ENCODE measurements around the gene COX8A.

COX8A gene

DNA sequence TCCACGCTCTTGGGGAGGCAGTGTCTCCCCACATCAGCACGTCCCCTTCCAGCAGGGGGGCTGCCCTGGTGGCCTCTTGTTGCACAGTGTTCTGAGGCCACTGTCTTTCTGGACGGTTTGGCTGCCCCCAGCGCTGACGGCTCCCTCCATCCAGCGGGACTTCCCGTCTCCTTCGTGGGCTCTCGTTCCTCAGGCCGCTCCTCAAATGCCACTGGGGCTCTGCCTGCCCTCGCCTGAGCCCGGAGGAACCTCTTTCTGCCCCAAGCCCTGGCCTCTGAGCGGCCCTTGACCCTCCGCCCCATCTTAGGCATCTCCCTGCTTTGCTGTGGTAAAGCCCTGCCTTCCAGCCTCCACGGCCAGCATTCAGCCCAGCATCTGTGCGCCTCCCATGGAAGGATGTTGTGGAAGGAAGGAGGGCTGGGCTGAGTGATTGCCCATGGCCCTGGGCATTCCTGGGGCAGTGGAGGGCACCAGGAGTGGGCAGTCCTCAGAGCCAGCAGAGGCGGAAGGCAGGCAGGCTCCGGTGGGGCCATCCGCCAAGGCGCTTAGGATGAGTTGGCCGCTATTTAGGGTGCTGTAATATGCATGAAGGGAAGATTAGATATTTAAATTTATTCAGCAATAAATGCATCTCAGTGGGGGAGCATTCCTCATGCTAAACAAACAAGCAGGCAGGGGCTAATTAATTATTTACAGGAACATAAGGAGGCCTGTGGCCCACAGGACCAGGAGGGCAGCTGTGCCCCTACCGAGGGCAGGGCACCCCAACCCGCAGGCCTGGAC lies 29.6 kb downstream of the COX8A start:
- DNase-seq, result no peak

DNA sequence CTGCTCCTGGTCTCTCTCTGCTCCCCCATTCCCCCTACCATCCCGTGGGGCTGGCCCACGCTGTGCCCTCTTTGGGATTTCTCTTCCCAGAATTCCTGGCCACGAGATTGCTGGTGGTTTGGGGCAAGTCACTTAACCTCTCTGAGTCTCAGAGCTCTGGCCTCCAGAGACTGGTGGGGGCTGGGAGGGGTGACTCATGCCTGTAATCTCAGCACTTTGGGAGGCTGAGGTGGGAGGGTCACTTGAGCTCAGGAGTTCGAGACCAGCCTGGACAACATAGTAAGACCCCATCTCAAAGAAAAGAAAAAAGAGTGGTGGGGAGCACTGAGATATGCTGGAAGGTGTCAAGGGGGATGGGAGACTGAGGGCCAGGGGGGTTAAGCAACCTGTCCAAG lies 30.2 kb downstream of the COX8A start:
- DNase-seq, result no peak

DNA sequence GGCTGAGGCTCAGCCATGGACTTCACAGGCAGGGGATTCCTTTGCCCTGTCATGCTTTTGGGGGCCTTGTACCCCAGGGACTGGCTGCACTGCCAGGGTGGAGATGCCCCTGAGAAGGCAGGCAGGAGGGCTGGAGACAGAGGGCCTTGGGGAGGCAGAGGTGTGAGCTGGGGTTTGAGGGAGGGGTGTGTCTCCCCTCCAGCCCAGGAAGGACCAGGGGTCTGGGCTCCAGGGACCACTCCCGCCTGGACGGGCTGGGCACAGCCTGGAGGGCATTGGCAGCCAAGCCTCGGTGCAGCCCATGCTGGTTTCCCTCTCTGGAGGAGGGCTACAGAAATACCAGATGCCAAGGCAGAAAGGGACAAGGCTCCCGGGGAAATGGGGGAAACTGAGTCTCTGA lies 31.3 kb downstream of the COX8A start:
- DNase-seq, result no peak

DNA sequence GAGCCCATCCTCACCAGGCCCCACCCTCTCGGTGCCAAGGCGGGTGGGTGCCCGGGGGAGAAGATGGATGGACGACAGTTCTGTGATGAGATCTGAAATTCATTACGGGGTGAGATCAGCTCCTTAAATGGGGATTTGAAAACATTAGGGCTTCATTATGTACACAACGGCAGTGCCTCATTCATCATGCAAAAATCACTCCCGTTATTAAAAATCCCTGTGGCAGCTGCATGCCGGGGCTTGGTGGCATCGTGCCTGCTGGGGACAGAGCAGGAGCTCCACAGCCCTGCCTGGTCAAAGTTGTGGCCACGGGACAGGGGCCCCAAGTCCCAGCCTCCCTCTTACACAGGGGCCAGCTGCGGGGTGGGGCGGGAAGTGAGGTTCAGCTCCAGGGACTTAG lies 32.0 kb downstream of the COX8A start:
- no peak for DNase-seq

DNA sequence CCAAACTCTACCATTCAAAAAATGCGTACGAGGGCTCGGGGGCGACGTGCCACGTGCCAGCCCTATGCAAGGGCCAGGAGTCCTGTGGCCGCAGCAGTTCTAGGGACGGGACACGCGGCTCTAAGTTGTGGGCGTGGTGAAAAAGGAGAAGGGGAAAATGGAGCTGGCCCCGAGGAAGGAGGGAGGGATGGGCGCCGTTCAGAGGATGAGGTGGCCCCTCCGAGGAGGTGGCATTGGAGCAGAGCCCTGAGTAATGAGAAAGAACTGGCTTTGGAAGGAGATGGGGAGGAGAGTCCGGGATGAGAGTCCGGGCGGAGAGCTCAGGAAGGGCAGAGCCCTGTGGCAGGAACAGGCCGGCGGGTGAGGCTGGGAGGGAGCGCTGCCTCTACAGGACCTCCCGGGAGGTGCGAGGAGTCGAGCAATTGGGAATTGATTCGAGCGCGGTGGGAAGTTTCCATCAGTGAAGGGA lies 32.8 kb downstream of the COX8A start:
- no peak for DNase-seq

DNA sequence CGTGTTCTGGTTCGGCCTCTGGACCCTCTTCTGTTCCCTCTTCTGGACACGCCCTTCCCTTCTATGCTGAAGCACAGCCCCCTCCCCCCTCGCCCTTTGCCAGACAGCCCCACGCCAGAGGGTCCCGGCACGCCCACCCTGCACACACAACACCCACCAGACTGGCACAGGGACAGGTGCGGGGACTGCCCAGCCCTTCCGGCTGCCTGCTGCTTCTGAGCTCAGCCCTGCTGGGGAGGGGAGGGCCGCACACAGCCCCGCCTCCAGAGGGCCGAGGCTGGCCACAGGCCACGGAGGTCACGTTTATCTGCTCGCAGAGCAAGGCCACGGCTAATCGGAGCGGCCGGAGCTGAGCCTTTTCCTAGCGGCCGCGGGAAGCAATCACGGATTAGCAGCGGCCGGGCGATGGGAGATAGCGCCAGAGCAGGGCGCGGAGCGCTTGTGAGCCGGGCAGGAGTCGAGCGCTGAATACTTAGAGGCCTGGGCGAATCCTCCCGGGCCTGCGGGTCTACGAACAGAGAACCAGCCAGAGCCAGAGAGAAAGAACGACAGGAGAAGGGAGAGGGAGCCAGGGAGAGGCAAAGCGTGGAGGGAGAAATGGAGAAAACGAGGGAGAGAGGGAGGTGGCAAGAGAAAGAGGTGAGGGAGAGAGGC lies 33.3 kb downstream of the COX8A start:
- DNase-seq, result no peak

DNA sequence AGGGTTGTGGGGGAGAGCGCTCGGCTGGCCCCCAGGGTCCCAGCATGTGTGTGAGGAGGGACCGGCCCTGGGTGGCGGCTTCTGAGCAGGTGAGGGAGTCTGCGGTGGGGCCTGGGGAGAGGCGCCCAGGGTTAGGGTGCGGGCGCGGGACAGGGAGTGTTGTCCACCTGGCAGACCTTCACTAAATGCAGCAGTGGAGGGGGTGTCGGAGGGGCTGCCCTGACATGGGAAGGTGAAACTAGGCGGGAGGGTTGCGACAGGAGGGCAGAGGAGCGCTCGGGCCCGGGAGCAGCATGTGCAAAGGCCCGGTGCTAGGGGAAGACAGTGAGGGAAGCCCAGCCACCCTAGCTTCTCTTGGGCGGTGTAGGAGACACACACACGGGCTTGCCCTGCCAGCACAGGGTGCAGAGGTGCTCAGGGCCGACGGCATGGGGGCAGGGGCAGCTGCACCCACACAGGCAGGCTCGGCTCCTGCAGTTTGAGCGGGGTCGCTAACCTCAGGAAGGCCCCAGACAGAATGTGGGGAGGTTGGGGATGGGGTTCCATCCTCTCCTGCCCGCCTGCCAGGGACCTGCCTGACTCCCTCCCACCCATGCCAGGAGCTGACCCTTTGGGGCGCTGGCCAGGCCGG lies 34.0 kb downstream of the COX8A start:
- no peak for DNase-seq

DNA sequence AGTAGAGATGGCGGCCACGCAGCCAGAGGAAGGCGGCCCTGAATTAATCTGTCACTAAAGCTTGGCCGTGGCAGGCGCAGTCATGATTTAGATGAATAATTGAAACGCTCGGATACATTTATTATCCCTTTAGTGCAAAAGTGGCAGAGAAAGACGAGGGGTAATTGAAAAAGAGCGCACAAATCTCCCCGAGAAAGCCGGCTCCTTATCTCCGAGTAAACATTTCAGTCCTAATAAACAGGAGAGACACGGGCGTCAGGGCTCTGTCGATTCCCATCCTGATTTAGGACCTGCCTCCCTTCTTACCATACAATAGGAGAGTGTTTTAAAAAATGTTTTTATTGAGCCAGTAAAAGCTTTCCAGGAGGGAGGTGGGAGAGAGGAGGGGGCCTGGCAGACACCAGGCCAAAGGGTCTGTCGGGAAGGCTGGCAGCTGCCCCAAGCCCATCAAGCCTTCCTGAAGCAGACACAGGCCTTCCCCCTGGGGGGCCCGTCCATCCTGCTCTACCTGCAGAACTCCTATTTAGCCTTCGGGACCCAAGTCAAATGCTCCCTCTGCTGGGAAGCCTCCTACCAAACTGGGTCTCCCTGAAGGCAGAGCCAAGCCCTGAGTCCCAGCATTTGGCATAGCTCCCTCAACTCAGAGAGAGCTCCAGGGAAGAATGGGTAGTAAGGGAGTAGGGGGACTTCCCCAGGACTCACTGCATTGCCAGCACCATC lies 34.7 kb downstream of the COX8A start:
- DNase-seq, result no peak

DNA sequence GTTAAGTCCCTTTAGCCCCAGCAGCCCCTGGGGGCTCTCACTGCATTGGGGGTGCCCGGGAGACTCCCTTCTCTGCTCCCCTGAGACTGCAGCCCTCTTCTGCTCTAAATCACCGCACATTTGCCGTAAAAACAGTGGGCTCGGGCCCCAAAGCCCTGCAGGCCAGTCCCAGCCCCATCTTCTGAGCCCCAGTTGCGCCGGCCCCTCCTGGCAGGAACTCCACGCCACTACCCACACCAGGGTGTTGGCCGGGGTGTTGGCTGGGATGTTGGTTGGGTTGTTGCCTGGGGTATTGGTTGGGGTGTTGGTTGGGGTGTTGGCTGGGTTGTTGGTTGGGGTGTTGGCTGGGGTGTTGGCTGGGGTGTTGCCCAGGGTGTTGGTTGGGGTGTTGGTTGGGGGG lies 35.3 kb downstream of the COX8A start:
- no peak for DNase-seq

DNA sequence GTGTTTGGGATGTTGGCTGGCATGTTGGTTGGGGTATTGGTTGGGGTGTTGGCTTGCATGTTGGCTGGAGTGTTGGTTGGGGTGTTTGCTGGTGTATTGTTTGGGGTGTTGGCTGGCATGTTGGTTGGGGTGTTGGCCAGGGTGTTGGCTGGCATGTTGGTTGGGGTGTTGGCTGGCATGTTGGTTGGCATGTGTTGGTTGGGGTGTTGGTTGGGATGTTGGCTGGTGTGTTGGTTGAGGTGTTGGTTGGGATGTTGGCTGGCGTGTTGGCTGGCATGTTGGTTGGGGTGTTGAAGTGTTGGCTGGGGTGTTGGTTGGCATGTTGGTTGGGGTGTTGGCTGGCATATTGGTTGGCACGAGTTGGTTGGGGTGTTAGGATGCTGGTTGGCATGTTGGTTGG lies 36.4 kb downstream of the COX8A start:
- no peak for DNase-seq

DNA sequence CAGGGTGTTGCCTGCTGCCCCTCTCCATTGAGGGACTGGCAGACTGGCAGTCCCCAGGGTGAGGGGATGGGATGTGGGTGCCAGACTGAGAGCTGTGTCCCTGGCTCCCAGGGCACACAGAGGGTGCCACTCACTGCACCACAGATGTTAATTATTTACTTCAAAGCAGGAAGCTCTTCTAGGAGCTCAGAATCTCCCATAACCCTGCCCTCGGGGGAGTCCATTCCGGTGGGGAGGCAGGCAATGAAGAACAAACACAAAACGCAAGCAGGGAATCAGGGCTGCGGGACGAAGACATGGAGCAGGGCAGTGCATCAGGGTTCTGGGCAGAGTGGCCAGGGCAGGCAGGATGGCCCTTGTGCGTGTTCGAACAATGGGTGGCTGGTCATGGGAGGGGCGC lies 37.0 kb downstream of the COX8A start:
- DNase-seq, result no peak

DNA sequence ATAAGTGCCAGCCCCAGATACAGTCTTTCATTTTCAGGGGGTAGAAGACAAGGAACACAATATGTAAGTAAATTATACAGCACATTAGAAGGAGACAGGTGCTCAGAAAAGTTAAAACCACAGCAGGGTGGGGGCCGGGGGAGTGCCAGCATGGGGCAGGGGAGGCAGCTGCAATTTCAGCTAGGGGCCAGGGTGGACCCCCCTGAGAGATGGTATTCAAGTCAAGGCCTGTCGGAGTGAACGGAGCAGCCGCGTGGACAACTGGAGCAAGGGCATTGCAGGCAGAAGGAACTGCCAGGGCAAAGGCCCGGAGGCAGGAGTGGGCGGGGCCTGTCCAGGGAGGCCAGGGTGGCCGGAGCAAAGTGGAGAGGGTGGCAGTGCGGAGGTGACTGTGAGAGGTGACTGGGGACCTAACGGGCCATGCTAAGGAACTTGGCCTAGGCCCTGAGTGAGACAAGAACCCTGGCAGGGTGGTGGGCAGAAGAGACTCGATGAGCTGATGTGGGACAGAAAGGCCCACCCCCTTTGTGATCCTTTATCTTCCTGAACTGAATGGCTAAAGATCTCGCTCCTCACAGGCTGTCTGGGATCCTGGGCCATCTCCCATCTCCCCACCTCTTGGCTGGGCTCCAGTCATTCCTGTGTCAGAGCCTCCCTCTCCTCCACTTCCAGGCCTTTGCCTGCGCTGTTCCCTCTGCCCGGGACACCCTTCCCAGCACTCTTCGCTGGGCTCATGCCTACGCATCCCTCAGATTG lies 38.9 kb downstream of the COX8A start:
- DNase-seq, result no peak

DNA sequence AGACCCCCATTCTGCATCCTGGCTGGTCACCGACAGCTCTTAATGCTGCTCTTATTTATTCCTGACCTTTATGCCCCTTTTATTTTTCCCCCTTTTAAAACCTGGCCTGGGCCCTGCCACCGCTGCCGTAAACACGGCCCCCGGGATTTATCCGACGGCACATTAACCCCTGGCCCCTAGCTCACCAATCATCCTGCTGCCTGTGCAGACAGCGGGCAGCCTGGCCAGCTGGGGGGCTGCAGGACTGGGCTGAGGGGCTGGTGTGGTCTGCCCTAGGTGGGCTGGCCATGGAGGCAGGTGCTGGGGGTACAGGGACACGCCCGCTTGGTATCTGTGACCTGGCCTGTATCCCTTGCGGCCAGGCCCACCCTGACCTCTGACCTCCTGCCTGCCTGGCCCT lies 39.9 kb downstream of the COX8A start:
- DNase-seq, result no peak

DNA sequence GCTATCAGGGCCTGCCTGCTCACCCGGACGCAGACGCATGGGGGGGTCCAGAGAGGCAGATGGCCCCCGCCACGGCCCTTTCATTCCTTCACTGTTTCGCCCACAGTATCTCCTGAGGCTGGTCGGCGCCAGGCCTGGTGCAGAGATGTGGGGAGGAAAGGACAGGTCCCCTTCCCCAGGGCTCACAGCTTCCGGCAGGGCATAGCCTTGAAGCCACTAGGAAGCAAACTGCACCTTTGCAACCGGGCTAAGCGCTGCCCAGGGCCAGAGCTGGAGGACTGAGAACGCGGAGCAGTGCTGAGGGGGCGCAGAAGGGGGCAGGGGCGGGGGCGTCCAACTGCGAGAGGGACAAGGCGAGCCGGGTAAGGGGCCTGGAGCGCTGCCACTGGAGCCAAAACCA lies 41.1 kb downstream of the COX8A start:
- DNase-seq, result no peak

DNA sequence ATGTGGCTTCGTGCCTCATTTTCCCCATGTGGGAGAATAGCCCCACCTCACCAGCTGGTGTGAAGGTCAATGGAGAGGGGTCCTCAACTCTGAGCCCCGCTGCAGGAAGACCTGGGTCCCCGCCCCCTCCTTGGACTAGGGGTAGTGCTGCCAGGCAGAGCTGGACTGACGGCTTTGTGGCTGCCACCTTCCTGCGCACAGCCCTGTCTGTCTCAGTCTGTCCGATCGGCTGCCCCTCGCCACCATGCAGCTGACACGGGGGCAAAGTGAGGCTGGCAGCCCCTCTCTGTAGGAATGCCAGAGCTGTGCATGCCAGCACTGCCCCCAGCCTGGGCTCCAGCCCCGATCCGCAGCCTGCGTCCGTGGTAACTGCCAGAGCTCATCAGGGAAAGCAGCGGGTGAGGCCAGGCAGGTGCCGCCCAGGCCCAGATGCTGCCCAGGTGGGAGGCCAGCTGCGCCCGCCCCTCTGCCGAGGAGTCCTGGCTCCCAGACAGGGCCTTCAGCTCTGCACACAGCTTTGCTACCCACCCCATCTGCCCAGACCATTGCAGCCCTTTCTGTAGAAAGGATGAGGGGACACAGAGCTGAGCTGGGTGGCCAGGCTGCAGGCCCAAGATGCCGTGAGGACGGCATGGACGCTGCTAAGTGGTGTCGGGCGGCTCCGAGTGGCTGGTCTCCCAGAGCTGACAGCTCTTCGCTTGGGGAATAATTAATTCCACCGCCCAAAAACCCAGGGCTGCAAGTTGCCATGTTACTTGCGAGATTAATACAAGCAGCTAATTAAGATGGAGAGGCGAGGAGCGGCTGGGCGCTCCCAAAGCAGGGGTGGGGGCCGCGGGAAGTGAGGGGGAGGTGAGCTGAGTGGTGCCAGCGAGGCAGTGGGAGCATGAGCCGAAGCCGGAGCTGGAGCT lies 41.8 kb downstream of the COX8A start:
- DNase-seq, result no peak

DNA sequence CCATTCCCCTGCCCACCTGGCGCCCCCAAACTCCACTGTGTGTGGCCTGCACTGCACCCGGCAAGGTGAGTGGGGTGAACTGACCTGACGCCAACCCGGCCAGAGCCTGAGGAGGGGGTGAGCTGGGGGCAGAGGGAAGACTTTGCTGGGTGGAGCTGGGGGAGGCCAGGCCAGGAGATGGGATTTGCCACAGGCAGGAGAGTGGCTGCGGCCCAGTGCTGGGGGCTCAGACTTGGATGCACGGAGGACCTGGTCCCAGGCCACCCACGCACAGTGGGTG lies 43.5 kb downstream of the COX8A start:
- DNase-seq, result no peak

DNA sequence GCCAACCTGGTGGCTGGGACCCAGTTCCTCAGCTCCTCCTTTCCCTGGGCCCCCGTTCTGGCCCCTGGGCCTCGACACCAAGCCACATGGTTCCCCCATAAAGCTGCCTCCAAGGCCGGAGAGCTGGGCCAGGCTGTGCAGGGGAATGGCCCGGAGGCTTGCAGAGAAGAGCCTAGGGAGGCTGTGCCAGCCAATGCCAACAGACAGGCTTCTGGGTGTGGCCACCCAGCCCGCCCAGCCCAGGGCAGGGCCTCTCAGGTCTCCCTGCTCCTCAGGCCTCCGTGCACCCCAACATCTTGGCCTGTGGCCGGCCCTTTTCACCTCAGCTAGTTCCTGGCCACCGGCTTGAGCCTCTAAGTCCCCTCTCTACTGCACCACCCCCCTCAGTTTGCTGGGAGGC lies 43.9 kb downstream of the COX8A start:
- no peak for DNase-seq

DNA sequence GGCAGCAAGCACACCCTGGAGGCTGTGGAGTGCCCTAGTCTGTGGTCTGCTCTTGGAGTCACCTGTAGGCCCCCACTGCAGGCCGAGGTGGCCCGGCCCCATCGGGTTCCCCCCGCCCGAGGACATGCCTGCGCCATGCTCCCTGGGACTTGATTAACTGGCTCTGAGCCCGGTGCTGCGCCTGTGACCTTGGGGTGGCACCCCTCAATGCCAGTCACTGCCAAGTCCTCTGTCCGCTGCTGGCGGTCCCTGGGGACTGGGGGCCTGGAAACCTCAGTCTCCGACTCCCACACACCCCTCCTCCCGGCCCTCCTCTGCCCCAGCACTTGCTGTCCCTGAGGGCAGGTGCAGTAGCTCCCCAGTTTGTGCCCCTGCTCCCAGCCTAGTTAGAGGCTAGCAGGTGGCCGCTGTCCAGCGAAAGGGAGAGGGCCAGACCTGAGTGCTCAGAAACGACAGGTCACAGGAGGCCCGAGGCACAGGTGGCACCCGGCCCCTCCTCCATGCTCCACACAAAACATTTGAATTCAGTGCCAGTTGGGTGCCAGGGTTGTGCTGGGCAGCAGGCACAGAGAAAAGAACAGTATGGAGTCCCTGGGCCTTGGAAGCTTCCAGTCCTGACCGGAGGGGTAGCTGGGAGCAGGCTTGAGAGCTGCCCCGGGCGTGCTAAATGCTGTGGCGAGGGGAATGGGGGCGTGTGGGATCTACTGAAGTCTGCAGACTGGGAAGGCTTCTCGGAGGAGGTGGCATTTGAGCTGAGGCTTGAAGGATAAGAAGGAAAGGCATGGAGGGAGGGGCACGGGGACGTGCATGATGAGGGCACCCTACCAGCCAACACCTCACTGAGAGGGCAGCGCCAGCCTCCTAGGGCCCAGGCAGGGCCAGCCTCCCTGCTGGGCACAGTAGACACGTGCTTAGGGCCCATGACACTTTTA lies 45.0 kb downstream of the COX8A start:
- no peak for DNase-seq

DNA sequence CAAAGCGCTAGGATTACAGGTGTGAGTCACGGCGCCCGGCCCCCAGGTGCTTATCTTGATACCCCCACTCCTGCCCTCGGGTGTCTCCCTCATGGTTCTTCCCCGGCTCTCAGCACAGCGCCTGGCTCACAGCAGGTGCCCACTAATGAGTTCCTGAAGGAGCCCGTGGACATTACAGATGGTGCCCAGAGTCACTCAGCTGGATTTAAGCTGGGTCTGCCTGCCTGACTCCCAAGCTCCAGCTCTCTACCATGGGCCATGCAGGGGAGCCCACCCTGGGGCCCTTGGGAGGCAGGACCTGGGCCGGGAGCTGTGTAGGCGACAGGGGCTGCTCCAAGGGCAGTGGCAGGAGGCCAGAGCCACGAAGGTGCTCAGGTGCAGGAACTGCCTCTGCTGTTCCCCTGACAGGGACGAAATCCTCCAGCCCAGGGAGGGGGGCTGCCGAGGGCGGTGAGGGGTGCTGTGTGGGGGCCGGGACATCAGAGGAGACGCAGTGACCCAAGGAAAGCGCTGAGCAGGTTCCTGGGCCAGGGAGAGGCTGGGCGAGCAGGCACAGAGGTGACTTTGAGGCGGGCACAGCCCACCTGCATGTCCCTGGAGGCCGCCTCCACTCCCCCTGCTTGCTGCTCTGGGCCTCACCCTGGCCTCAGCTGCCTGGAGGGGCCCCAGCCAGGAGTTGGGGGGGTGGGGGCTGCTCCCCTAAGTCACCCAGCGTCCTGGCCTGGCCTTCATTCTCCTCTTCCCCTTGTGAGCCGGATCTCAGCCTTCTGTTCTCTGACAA lies 46.7 kb downstream of the COX8A start:
- no peak for DNase-seq

DNA sequence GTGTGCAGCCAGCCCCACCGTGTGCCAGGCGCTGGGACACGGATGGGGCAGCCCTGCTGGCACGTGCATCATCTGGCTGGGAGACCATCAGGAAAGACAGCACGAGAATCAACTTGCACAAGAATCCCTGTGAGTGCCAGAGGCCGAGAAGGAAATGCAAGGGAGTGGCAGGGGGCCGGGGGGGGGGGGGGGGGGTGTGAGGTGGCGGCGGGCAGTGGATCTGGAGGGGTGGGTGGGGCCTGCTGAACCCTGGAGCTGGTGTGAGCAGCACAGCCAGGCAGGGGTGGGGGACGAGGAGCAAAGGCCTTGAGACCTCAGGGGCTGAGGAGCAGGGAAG lies 47.3 kb downstream of the COX8A start:
- no peak for DNase-seq
